ENCODE measurements around the gene DDX17. TPM values are rescaled to one million over a fixed set of nuclear protein-coding genes. Genes with fewer than 3 reads are reported as not detected.
A peak's percentile ranks its signal among the peaks of the same experiment; 100 is the strongest.

The DDX17 gene
- total RNA-seq, 1 experiment from 2014 or later: 399 TPM

DNA sequence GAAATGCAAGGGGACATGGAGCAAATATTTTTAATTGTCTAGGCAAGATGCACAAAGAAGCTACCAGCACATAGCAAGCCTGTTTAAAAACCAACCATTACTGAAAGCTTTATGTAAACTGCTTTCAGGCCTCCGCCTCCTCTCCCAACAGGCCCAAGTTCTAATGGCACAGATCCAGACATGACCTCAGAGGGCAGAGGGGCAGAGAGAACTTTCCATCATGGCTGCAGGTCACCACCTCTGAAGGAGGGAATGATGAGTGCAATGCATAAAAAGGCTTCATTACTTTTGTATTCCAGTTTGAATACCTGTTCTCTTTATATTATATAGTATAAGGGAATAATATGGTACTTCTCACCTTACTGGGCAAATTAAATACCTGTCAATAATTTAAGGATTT is 15.2 kb downstream of the DDX17 start:
- peaks cover 93% of the 10 kb centered on the region for H3K36me3 Mint-ChIP-seq
- H3K4me1 Mint-ChIP-seq: peaks cover 40% of the 10 kb centered on the region
- no peaks in the 10 kb centered on the region for H3K27me3 Mint-ChIP-seq (ENCODE audit: low read depth)
- ATAC-seq: no peak
- no peak for TF ChIP-seq CBFB (CRISPR knock-in tag; IDR thresholded peaks at IDR 0.05; ENCODE audit: low read depth)
- TF ChIP-seq RORB (CRISPR knock-in tag; IDR thresholded peaks at IDR 0.05): no peak
- no peak for TF ChIP-seq NR1H2 (CRISPR knock-in tag; IDR thresholded peaks at IDR 0.05)
- no peak for TF ChIP-seq GTF2I (CRISPR knock-in tag; conservative IDR thresholded peaks at IDR 0.05)
- TF ChIP-seq, protein P1, sequence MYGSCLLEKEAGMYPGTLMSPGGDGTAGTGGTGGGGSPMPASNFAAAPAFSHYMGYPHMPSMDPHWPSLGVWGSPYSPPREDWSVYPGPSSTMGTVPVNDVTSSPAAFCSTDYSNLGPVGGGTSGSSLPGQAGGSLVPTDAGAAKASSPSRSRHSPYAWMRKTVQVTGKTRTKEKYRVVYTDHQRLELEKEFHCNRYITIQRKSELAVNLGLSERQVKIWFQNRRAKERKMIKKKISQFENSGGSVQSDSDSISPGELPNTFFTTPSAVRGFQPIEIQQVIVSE (CRISPR knock-in tag; IDR thresholded peaks at IDR 0.05; ENCODE audit: borderline replicate concordance): no peak
- no peak for TF ChIP-seq STAT6 (CRISPR knock-in tag; conservative IDR thresholded peaks at IDR 0.05; ENCODE audit: low read depth)
- TF ChIP-seq ZNF423 (CRISPR knock-in tag; IDR thresholded peaks at IDR 0.05): no peak
- TF ChIP-seq TEAD1 (CRISPR knock-in tag; IDR thresholded peaks at IDR 0.05): no peak
- TF ChIP-seq PRRX2 (CRISPR knock-in tag; IDR thresholded peaks at IDR 0.05): no peak
- no peak for TF ChIP-seq ZNF263 (CRISPR knock-in tag; IDR thresholded peaks at IDR 0.05; ENCODE audit: low read depth)
- no peak for TF ChIP-seq RELA (CRISPR knock-in tag; IDR thresholded peaks at IDR 0.05; ENCODE audit: borderline replicate concordance)
- no peak for TF ChIP-seq ZNF121 (CRISPR knock-in tag; IDR thresholded peaks at IDR 0.05)
- no peak for TF ChIP-seq IRF2 (CRISPR knock-in tag; IDR thresholded peaks at IDR 0.05; ENCODE audit: borderline replicate concordance, low read depth)
- TF ChIP-seq MAX (CRISPR knock-in tag; IDR thresholded peaks at IDR 0.05): no peak
- TF ChIP-seq FOXP1 (CRISPR knock-in tag; IDR thresholded peaks at IDR 0.05; ENCODE audit: borderline replicate concordance): no peak
- TF ChIP-seq, protein P2, sequence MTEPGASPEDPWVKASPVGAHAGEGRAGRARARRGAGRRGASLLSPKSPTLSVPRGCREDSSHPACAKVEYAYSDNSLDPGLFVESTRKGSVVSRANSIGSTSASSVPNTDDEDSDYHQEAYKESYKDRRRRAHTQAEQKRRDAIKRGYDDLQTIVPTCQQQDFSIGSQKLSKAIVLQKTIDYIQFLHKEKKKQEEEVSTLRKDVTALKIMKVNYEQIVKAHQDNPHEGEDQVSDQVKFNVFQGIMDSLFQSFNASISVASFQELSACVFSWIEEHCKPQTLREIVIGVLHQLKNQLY (CRISPR knock-in tag; IDR thresholded peaks at IDR 0.05): no peak
- TF ChIP-seq SP1 (CRISPR knock-in tag; conservative IDR thresholded peaks at IDR 0.05): no peak
- no peak for TF ChIP-seq ETV6 (CRISPR knock-in tag; IDR thresholded peaks at IDR 0.05)
- TF ChIP-seq, protein P3, sequence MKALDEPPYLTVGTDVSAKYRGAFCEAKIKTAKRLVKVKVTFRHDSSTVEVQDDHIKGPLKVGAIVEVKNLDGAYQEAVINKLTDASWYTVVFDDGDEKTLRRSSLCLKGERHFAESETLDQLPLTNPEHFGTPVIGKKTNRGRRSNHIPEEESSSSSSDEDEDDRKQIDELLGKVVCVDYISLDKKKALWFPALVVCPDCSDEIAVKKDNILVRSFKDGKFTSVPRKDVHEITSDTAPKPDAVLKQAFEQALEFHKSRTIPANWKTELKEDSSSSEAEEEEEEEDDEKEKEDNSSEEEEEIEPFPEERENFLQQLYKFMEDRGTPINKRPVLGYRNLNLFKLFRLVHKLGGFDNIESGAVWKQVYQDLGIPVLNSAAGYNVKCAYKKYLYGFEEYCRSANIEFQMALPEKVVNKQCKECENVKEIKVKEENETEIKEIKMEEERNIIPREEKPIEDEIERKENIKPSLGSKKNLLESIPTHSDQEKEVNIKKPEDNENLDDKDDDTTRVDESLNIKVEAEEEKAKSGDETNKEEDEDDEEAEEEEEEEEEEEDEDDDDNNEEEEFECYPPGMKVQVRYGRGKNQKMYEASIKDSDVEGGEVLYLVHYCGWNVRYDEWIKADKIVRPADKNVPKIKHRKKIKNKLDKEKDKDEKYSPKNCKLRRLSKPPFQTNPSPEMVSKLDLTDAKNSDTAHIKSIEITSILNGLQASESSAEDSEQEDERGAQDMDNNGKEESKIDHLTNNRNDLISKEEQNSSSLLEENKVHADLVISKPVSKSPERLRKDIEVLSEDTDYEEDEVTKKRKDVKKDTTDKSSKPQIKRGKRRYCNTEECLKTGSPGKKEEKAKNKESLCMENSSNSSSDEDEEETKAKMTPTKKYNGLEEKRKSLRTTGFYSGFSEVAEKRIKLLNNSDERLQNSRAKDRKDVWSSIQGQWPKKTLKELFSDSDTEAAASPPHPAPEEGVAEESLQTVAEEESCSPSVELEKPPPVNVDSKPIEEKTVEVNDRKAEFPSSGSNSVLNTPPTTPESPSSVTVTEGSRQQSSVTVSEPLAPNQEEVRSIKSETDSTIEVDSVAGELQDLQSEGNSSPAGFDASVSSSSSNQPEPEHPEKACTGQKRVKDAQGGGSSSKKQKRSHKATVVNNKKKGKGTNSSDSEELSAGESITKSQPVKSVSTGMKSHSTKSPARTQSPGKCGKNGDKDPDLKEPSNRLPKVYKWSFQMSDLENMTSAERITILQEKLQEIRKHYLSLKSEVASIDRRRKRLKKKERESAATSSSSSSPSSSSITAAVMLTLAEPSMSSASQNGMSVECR (CRISPR knock-in tag; IDR thresholded peaks at IDR 0.05; ENCODE audit: borderline replicate concordance): no peak
- TF ChIP-seq, protein P4, sequence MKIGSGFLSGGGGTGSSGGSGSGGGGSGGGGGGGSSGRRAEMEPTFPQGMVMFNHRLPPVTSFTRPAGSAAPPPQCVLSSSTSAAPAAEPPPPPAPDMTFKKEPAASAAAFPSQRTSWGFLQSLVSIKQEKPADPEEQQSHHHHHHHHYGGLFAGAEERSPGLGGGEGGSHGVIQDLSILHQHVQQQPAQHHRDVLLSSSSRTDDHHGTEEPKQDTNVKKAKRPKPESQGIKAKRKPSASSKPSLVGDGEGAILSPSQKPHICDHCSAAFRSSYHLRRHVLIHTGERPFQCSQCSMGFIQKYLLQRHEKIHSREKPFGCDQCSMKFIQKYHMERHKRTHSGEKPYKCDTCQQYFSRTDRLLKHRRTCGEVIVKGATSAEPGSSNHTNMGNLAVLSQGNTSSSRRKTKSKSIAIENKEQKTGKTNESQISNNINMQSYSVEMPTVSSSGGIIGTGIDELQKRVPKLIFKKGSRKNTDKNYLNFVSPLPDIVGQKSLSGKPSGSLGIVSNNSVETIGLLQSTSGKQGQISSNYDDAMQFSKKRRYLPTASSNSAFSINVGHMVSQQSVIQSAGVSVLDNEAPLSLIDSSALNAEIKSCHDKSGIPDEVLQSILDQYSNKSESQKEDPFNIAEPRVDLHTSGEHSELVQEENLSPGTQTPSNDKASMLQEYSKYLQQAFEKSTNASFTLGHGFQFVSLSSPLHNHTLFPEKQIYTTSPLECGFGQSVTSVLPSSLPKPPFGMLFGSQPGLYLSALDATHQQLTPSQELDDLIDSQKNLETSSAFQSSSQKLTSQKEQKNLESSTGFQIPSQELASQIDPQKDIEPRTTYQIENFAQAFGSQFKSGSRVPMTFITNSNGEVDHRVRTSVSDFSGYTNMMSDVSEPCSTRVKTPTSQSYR (CRISPR knock-in tag; IDR thresholded peaks at IDR 0.05): no peak
- H3K9me3 Mint-ChIP-seq: no peaks in the 10 kb centered on the region
- H3K27ac Mint-ChIP-seq: peak overlapping the region; percentile 91
- H3K4me3 Mint-ChIP-seq: no peak overlapping the region
- ChIA-PET CTCF (no interaction called here), POLR2A (no interaction called here)
- DNase-seq (ENCODE audit: low spot score): no peak

All from WTC11 (cell line).